NCI-H2171 treated with DMSO at 0.1 percent for 48 hours (cell line): ENCODE measurements around the gene GIMAP8.

ENCODE experiments used
- DNase-seq: peaks from one replicate; lab custom pipeline; 2025; lab: John Stamatoyannopoulos, UW

The GIMAP8 gene

GRCh38 chr7:150411606-150412005 is 38.8 kb upstream of the GIMAP8 start:
- DNase-seq, result no peak

DNA sequence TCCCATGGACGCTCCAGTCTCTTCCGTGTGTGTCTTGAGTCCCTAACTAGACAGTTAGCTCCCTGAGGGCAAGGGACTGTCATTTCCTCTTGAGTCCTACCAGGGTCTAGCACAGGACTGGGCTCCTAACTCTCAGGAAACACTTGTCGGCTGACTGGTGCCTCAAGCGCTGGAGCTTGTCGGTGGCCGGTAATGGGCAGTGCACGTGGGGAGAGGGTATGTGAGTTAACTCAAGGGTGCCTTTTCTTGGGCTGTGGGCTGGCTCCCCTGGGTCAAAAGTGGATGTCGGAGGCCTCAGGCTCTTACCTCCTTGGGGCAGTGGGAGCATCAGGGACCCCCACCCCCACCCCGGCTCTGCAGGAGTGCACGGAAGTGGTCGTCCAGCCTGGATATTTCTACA is 38.4 kb upstream of the GIMAP8 start:
- DNase-seq, result no peak

GRCh38 chr7:150412518-150413488 is 37.6 kb upstream of the GIMAP8 start:
- DNase-seq, result no peak

DNA sequence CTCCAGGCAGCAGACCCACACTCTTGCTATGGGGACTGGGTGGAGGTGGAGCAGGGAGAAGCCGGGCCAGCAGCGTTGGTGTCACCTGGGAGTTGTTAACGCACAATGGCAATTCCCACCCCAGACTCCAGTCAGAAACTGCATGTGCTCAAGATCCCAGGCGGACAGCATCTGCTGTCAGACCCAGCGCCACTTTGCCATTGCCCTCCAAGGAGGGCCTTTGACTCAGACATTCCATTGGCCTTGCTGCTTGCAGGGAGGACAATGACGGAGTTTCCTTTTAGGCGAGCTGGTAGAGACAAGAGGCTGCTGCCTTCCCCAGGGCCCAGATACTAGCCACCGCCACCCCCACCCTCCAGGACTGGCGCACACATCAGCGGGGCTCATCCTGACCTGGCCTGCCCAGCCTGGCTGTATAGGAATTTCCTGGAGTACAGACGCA is 36.8 kb upstream of the GIMAP8 start:
- DNase-seq, result no peak

DNA sequence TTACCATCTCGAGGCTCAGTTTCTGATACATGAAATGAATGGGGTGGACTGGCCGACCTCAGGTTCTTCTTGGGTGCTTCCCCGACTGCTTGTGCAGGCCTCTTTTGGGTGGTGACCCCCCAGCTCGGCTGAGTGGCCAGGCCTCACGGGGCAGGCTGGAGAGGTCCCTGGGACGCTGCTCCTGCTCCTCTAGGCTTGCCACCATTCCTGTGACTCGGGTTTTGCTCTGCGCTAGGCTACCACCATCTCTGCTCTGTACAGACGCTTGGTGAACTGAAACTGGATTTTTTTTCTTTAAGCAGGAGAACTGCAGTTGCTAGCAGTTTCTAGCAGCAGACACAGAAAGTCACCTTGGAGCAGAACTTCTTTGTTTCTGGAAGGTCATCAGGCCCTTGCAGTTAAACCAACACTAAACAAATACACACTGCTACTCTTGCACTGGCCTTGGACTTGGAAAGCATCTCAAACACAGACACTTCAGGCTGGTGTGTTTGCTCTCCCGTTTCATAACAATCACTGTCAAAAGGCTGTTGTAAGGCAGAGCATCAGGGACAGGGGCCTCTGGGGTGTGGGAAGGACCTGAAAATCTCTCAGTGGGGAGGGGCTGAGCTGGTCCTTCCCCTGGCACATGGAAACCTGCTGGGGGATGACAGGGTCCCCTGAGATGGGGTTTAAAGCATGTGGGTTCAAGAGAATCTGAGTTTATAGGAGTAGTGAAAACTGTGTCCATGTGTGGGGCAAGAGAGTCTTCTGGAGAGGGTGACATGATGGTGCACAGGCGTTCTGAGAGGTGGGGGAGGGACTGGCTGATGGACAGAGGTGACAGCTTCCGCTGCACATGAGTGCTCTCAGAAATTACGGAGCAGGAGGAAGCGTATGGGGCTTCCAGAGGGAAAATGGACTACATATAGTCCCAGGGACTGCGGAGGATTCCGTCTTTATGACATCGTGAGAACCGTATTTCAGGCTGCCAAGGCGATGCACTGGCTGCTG is 35.0 kb upstream of the GIMAP8 start:
- no peak for DNase-seq

GRCh38 chr7:150417239-150417638 is 33.2 kb upstream of the GIMAP8 start:
- no peak for DNase-seq

DNA sequence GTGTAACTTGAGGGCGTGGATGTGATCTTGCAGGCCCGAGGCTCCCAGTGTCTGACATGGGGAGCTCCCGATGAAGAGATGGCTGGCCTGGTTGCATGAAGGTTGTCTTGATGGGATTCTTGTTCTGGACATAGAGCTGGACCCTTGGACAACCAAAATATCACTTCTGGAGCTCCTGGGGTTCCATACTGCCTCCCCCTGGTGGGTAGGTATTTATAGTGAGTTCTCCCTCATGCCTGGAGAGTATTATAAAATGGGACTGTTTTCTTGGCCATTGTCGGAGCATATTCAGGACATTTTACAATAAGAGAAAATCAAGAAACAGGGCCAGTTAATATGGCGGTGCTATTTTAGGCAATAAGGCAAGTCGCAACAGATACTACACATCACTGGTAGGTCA is 32.6 kb upstream of the GIMAP8 start:
- DNase-seq, result no peak

DNA sequence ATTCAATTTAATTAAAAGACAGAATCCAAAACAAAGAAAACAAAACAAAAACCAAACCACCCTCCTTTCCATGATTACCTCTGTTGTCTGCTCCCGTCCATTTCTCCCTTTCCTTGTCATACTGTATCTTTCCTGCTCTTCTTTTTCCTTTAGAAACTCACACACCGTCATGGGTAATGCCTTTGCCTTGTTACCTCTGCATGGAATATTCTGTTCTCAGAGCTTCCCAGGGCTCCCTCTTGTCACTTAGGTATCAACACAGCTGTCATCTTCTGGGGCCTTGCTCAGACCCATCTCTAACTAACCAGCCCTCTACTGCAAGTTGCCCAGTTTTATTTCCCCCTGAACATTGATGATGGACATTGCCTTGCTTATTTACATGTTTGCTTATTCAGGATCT is 30.2 kb upstream of the GIMAP8 start:
- no peak for DNase-seq

DNA sequence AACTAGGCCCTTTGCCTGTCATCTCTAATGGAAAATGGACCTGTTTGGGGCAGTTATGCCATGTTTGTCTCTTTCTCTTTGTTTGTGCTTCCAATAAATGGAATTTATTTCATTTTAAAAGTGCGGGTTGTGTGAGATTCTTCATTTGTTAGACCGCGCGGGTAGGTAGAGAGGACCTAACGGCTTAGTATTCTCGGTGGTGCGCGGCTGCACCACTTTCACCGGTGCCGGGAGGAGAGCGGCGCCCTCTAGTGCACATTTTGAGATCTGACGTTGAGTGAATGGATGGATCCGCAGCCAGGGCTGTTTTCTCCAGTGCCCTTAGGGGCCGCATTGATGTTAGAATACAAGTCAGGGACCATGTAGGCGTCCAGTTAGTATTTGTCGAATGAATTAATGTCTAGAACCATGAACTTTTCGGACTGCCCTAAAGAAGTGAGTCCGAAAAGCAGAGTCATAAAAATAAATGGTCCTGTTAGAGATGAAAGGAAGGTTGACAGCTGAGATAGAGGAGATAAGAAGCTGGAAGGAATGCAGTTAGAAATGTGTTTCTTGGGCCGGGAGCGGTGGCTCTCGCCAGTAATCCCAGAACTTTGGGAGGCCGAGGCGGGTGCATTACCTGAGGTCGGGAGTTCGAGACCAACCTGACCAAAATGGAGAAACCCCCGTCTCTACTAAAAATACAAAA is 29.3 kb upstream of the GIMAP8 start:
- peak; percentile 36 for DNase-seq

DNA sequence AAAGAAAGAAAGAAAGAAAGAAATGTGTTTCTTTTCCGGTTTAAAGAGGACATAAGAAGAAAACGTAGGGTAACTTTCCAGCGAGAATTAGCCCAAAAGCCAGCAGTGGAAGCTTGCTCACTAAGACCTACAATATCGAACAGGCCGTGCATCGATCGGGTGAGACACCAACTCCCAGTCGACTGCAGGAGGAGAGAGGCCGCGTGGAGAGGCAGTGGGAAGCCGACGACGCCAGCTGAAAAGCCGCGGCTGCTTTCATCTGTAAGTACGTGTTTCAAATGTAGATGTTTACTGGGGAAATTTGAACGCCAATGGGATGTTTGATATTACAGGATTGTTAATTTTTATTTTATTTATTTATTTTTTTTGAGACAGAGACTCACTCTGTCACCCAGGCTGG is 28.6 kb upstream of the GIMAP8 start:
- DNase-seq, result no peak

- DNase-seq, result no peak
These were observed 24.8 kb upstream of the GIMAP8 start for GRCh38 chr7:150425670-150426069.

DNA sequence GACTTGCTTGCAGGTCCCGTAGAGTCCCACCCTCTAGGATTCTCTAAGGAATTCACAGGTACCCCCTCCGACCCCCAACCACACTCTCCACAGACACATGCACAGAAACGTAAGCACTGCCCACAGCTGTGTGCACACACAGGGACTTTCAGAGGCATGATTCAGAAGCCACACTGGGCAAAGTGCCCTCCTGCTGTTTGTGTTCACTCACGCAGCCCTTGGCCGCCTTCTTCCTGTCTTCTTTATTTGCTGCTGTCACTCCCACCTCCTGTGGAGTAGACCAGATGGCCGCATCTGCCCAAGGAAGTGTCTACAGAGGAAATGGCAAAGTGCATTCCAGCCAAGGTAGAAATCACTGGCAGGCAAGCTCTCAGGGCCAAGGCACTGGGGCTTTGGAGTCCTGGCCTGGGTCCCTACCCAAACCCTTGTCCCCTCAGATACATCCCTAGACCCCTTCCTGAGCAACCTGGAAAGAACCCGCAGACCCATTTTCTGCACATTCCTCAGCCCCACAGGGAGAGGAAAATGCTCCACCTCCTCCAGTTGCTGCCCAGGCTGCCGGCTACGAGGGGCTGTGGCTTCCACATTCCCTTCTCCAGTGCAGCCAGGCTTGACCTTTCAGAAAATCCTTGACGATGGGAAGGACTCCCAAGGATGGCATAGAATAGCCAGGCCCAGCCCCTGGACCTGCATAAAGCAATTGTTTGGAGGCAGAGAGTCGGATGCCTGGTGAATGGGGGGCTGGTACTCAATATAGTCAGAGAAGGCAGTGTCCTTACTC is 21.6 kb upstream of the GIMAP8 start:
- DNase-seq, result peak; percentile 88

DNA sequence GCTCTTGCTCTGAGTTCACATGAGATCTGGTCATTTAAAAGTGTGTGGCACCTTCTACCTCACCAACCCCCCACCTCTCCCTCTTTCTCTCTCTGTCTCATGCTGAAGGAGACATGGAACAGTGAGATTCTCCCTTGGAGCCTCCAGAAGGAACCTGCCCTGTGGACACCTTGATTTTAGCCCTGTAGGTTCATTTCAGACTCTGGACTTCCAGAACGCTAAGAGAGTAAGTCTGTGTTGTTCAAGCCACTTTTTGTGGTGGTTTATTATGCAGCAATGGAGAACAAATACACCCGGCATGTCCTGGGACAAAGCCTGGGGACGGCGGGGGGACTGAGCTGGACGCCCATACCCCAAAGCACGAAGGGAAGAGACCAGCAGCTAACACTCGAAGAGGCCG is 20.7 kb upstream of the GIMAP8 start:
- DNase-seq, result no peak

DNA sequence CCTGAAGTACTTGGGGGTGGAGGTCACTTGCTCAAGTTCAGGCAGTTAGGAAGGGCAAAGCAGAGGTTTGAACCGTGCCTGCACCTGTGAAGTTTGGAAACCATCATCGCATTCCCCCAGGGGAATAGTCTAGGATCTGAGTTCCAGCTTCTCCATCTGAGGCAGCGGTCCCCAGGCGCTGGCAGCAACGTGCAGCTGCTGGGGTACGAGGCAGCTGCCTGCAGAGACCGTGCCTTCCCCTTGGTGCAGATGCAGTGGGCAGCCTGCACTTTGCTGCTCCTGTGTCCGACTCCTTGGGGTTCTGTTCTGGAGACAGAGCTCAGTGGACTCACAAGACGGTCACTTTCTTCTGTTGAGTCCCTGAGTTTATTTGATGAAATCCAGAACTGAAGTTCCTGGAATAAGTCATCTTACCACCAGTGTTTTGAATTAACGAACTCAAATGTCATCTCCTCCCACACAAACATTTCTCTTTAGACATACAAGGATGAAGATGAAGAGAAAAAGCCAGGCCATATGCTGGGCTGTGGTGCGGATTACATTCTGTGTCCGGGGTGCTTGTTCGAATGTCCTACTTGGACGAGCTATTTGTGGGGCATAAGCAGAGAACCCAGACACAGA is 19.9 kb upstream of the GIMAP8 start:
- no peak for DNase-seq

DNA sequence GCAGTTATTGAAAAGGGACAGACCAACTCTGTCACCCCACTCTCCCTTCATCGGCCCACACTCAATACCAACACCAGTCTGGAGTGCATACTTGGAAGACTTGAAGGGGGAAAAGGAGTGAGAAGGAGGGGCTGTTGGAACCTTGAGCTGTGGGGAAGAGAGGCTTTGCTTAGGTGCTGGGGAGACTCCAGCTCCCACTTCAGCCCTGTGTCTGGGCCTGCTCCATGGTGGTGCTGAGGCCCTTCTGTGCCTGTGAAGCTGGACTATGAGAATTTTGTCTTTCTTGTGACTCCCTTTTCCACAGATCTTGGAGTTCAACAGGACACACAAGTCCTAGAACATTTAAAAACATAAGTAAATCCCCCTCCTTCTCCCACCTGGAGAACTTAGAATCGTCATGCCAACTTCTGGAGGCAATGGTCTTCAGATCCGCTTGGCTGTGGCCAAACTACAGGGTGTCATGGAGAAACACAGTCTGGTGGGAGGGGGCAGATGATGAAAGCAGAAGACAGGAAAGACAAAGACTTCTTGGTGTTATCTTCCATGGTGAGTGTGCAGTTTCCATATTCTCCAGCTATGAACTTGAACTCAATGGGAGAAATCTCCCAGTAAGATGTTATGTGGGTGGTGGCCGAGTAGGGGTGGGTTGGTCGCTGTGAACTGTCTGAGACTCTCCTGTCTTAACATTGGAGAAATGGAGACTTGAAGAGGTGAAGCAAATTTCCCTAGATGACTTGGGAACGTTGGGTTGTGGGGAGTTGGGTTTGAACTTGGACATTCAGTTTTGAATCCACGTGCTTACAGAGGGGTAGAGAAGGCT is 18.4 kb upstream of the GIMAP8 start:
- no peak for DNase-seq

GRCh38 chr7:150432915-150433892 is 17.2 kb upstream of the GIMAP8 start:
- no peak for DNase-seq

DNA sequence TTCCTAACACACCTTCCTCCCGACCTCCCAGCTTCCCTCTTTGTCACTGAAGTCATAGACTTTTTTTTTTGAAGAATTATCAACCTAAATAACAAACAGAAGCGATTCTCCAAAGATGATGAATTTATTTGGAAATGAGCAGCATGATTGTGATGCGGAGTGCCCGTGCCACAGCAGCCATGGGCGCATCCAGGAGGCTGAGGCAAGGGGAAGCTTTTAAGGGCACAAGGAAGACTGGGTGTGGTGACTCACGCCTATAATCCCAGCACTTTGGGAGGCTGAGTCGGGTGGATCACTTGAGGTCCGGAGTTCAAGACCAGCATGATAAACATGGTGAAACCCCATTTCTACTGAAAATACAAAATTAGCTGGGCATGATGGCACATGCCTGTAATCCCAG is 16.2 kb upstream of the GIMAP8 start:
- DNase-seq, result no peak

DNA sequence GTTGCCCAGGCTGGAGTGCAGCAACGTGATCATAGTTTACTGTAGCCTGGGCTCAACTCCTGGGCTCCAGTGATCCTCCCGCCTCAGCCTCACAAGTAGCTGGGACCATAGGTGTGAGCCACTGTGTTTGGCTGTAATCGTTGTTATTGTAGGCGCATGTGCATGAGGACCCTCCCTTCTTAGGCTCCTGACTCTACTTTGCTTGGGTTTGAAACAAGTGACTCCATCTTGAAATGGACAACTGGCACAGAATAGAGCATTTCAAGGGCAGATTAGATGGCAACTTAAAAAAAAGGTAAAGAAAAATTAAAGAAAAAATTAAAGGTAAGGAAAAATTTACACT is 15.4 kb upstream of the GIMAP8 start:
- DNase-seq, result no peak
